SKM-1 treated with dmso at 0.1 percent for 144 hours (cell line): ENCODE measurements around the gene CADM2.

ENCODE experiments used
- DNase-seq: peaks from one replicate; lab custom pipeline; 2025; ENCODE audit not compliant: unreplicated experiment; lab: John Stamatoyannopoulos, UW

CADM2 gene

DNA sequence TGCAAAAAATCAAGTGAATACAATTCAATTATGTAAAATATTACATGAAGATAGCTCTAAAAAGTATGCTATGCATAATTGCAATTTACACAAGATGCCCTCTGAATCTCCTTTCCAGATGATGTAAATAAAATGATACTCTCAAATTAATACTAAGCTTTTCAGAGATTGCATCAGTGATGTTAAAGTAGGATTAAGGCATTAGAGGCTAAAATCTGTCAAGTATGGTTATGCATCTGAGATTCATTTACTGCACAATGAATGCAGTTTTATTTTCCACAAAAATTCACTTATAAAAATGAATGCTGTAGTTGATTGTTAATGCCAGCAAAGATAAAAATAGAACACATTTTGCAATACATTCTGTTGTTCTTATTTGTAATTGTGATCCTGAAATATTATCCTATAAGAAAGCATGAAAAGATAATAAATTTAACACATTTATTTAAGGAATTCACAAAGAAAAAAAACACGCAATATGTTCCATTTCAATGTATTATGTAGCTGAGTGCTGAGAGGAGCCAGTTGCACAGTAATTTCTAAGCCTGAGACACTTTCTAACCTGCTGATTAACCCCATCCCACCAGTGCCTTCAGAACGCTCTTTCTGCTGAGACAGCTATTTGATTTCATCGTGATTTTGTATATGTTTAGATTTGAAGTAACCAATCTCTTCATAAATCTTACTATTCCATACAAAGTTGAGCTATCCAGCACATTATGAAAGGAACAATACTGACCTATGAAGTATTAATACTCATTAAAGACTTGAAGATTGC, 224.4 kb downstream of the CADM2 start:
- no peak for DNase-seq

DNA sequence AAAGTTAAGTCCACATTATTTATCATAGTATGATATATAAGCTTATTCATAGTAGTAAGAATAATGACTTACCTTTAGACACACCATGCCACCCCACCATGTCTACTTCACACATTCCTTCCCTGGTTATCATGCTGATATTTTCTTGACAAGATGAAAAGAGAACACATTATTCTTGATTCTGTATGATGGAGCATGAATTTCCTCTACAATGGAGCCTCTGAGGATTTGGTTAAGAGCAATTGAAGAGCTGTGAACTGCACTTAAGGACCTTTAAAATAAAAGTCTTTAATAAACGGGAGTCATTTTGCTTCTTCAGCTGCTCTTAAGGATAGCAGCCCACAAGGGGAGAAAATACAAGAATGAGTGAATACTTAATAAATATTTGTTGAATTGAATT, 226.7 kb downstream of the CADM2 start:
- no peak for DNase-seq

DNA sequence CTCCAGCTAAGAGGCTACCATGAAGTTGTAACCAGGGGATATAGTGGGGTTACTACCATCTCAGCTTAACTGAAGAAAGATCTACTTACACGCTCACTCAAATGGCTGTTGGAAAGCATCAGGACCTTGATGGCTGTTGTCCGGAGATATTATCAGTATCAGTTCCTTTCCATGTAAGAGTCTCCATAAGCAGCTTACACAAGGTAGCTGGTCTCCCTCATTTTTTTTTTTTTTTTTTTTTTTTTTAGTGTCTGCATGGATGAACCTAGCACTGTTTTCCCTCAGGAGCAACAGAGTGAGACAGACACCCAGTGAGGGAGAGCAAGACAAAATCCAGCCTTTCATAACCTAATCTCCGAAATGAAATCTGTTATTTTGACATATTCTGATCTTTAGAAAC, 230.9 kb downstream of the CADM2 start:
- no peak for DNase-seq

DNA sequence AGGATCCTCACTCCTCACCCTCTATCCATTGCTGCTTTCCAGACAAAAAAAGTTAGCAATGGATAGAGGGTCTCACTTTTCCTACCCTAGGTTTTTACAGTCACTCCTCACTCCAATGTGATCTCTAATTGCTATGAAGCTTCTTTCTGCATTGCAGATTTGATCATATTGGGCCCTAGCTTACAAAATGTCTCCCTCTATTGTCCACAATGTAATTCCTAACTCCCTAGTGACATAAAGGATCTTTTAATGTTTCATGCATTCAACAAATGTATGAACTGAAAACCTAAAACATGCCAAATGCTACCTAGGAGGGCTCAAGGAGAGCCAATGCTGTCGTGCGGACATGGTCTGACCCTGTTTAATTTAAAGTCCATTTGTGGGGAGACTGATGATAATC, 234.8 kb downstream of the CADM2 start:
- no peak for DNase-seq

DNA sequence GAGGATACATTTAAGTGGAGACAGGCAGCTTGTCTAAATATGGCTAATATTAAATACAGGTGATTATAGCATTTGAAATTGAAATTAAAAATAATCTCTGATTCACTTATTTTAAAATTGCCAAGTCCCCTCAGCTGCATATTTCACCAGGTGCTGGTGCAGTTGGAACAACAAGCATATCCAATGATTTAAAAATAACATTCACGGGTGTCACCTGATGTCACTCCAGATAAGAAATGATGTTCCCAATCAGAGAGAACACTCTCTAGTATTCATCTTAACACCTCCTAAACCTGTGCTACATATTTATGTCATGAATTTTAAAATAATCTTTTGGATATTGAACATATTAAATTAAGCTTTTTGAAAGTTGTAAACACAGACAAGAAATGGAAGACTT, 249.9 kb downstream of the CADM2 start:
- no peak for DNase-seq

DNA sequence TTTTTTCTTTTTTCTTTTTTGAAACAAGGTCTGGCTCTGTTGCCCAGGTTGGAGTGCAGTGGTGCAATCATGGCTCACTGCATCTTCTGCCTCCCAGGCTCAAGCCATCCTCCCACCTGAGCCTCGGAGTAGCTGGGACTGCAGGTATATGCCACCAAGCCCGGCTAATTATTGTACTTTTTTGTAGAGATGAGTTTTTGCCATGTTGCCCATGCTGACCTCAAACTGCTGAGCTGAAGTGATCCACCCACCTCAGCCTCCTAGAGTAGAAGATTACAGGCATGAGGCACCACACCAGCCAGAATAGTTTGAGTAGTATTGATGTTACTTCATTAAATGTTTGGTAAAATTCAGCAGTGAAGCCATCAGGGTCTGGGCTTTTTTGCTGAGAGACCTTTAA, 251.8 kb downstream of the CADM2 start:
- DNase-seq: no peak

DNA sequence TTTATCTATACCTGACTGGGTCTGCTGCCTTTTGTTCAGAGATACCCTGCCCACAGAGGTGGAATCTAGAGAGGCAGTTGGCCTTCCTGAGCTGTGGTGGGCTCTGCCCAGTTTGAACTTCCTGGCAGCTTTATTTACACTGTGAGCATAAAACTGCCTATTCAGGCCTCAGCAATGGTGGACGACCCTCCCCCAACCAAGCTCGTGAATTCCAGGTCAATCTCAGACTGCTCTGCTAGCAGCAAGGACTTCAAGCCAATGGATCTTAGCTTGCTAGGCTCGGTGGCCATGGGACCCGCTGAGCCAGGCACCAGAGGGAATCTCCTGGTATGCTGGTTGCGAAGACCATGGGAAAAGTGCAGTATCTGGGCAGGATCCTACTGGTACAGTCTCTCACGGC, 270.2 kb downstream of the CADM2 start:
- DNase-seq: no peak

DNA sequence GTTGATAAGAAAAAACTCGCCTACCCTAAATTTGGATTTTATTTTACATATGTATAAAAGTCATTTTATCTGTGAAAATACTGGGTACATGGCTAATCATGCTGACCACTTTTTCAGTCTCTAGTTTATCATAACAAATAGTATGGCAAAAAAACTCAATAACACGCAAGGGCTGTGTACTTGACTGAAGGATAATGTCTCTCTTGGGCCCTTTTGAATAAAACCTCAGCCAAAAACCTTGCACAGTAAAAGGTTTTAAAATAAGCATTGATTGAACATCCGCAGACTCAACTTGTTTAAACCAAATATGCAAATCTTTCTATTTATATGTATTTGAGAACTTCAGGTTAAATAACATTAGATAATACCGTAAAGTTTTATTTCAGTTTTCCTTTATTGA, 285.3 kb downstream of the CADM2 start:
- no peak for DNase-seq

DNA sequence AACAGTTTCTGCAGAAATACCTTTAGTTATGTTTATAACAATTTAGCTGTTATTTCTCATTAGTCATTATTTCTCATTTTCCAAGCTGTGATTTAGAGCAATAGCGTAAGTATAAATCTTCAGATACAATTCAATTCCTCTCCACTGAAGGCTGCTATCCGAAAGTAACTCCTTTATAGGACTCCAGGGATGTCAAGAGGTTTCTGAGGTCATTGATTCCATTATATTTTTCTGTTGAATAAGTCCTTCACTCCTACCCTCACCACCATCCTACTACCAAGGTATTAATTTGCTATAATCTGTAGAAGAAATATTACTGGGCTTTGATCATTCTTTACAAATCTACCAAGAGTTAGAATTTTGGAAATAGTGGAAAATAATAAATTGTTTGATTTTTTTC, 285.7 kb downstream of the CADM2 start:
- DNase-seq: no peak

DNA sequence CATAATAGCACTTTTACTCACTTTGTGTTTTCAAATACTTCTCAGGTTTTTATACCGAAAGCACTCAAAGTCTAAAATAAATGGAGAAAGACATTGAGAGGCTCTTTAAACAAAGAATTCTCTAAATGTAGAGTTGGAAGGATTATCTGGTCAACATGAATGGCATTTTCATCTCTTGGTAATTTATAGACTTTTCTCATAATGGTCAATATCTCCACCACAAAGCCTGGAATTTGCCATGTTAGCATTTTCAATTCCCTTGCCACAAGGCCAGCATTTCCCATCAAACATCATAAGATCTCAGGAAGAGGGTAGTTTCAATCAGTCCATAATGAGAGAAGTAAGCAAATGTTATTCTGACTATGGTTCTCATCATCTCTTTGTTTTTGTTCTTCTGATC, 293.0 kb downstream of the CADM2 start:
- no peak for DNase-seq

DNA sequence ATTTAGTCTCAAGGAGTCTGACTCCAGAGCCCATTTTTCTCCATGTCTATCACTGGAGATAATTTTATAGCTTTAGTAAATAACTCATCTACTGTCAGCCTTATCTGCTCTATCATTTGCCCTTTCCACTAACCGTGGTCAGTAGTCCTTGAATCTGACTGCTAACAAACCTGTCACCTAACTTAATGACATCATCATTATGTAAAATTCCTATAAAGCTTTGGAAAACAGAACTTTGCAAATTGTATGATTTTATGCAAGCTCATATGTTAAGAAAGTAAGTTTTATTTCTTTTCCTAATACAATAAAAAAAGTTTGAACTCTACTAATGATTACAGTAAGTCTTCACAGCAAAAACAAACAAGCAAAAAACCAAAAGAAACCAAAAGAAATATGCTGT, 293.9 kb downstream of the CADM2 start:
- DNase-seq: no peak

DNA sequence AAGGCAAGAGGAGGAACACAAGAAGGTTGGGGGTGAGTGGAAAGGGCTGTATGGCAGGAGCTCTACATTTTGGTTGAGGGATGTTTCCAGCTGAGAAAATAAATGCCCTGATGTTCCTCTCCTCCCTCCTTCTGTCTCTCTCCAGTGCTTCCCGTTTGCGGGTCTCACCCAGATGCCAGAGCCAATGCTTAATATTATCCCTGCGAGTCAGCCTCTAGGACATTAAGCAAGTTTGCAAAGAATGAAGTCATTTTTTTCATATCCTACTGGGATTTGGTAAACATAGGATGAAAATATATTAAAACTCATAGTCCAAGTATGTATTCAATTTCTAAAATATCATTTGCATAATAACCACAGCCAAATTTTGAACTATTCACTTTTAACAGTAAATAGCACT, 295.9 kb downstream of the CADM2 start:
- DNase-seq: no peak

DNA sequence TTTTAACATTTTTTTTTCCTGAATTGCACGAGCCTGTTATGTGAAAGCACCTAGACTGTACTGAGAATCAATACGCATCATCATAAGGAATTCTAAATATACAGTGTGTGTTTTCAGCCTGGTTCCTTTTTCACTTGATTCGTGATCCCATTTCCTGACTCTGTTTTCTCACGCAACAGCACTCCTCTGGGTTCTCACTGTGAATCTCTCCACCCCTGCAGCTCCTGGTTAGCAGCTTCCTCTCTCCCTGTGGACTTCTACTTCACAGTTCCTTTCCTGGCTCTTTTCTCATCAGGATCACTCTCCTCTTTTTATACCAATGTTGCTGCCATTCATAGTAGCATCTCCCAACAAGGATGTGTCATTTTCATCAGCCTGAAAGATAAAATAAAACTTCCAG, 297.2 kb downstream of the CADM2 start:
- no peak for DNase-seq

DNA sequence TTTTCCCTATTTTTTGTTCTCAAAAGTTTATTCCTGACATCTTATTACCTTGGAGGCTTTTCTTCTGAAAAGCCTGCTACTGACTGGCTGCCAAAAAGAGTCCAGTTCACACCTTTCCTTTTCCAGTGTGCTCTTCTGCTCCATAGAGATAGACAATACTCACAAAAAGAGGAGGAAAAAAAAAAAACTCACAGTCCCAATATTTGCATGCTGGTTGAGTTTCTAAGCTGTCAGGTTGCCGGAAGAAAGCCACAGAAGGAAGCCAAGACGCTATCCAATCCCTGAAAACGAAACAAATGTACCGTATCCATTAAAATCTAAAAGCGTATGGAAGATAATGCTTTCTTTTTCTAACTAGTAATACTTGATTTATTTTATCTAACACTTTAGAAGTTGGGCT, 299.5 kb downstream of the CADM2 start:
- no peak for DNase-seq

DNA sequence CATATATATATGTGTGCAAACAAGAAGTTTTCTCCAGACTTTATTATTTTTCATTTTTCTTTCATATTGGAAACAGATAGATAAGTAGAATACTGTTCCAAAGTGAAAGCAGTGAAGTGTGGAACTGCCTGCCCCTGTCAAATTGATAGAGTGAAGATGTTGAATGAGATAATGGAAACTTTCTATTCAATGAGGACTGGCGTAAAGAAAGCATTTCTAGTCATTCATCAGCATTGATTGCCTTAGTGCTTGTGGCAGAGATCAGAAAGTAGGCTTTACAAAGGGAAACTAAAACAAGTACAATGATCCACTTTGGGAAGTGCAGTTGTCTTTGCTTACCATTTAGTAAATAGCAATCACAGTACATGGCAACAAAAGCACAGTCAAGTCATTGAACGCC, 300.0 kb downstream of the CADM2 start:
- no peak for DNase-seq

DNA sequence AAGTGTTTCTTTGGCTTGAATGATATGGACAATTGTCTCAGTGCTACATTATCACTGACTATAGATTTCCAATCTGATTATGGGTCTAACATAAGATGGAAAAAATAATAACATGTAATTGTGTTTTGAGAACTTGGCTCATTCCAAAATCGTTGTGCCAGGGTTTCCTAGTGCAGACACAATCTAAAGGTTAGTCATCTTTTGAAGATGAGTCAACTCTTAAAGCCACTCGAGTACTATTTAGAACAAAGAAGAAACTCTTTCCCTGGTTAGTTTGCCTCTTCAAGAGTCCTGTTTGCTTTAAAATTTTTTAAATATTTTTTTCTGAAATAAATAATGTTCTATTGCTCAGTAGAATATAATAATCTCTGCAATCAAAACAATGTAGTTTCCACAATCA, 301.0 kb downstream of the CADM2 start:
- no peak for DNase-seq

DNA sequence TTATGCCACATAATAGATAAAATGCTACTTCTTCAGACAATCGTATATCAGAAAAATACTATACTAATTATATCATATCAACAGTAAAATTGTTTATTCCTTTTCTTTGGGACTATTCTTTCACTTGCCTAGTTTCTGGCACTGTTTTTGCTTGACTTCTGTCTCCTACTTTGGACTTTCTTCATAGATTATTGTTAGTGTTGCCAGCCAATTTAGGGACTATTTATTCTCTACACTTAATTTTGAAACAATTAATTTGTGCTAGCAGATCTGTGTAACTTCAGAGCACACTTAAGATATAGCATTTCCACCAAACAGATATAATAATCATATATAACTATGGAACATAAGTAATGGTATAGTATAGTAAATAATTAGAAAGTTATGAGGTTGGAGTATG, 305.6 kb downstream of the CADM2 start:
- no peak for DNase-seq

DNA sequence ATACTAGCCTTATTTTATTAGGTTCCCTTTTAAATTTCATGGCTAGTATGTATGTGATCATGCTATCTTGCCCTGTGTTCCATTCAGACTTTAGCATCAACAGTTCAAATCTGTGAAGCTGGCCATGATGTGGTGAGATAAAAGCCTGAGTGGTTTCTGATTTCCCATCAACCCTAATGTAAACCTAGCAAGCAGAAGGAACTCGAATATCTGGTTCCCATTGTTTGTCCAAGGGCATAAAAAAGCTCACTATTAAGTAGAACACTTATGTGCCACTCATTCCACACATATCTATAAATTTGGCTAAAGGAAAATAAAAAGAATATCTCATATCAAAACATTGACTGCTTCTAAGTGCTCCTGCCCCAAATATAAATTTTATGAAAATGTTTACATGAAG, 311.7 kb downstream of the CADM2 start:
- DNase-seq: no peak

DNA sequence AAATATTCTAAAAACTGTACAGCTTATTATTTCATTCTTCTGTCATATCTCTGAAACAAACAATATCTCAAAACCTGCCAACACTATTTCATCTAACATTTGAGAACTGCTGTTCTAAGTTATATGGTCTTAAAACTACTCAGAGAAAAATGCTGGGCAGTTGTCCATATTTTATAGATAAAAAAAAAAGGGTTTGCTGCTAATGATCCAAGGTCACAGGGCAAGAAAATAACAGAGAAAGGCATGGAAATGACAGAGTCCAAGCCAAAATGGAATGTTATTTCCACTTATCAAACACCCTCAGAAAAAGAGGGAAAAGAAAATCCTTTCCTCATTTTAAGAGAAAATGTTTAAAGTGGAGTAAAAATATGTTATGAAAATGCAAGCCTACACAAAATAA, 313.1 kb downstream of the CADM2 start:
- no peak for DNase-seq

DNA sequence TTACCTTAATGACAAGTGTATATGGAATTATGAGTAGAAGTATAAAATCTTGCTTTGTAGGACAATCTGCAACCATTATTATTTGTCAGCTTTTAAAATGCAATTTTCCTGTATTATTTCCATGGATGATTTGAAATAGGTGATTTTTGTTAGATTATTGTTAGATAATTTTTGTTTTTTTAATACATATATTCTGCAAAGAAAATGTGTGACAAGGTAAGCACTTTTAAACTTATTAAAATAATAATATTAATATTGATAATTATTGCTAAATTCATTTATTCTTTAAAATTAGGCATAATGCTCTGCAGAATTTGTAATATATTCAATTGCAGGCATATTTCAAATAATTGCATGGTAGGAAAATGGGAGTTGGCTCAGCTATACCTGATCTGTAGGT, 329.5 kb downstream of the CADM2 start:
- DNase-seq: no peak

DNA sequence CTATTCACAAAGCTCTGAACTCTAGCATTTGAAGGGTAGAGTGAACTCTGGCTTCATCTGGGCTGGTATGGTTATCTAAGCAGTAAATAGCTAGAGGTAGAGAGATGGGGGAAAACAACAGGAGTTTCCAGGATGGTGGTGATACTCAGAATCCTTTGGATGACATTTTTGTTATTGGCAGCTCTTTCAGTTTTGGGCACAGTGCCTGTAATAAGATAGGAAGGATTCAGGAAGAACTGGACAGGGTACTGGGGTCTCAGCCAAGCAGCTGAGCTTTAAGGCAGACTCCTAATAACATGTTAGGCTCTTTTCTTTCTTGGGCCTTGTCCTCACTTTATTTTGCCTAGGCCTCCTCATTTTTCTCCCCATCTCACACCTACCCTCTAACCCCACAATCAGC, 338.5 kb downstream of the CADM2 start:
- DNase-seq: no peak

DNA sequence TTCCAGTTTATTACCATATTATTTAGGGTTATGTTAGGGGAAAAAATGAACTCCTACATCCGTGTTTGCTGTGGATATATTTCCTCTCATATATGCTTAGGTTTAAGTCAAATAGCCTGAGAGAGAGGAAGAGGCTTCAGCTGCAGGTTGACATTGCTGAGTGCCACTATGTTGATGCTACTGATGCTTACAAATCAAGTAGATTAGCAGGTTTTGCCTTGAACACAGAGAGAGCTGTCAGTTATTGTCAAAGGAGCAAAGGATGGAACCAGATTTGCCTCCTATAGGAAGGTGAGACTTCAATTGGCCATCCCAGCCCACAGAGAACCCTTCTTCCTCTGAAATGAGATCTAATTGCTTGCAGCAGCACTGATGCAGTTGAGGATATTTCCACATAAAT, 339.2 kb downstream of the CADM2 start:
- no peak for DNase-seq

DNA sequence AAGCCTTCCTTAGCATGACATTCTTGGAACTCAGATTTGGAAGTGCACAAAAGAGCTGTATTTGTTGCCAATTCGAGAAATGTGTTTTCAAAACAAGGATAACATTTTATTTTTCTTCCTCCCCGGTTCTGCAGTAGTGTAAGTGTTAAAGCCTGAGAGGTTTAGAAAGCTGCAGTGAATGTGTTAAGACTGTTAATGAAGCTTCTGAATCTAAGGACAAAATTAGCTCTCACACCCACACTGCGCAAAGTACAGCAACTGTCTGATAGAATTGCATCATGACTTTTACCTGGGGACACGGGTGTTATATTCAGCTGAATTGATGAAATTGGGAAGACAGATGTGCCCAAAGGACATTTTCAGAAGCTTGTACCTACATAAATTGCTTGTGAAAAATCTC, 344.4 kb downstream of the CADM2 start:
- DNase-seq: no peak
